Lower leg skin (tissue), 3 donors: Measurements from ENCODE around the gene ISLR.

Source experiments
- POLR2A ChIP-seq, 2 donors: fragments of 450-650 bp; IDR thresholded peaks; one replicate each; pipeline ENCODE4 v1.6.1; 2016 to 2017; ENCODE audit warnings: antibody characterized with exemption in 2 of 2, mild to moderate bottlenecking in 1 of 2, moderate library complexity in 1 of 2
- TF ChIP-seq, protein P1 (sequence below), 3 donors: fragments of 450-650 bp; IDR thresholded peaks; one replicate each; pipeline ENCODE4 v1.5.1; 2016; ENCODE audit warnings: antibody characterized with exemption in 3 of 3, mild to moderate bottlenecking in 3 of 3, moderate library complexity in 2 of 3

GRCh38 chr15:74179101-74179841 is 5.8 kb downstream of the ISLR start:
- TF ChIP-seq, protein P1, sequence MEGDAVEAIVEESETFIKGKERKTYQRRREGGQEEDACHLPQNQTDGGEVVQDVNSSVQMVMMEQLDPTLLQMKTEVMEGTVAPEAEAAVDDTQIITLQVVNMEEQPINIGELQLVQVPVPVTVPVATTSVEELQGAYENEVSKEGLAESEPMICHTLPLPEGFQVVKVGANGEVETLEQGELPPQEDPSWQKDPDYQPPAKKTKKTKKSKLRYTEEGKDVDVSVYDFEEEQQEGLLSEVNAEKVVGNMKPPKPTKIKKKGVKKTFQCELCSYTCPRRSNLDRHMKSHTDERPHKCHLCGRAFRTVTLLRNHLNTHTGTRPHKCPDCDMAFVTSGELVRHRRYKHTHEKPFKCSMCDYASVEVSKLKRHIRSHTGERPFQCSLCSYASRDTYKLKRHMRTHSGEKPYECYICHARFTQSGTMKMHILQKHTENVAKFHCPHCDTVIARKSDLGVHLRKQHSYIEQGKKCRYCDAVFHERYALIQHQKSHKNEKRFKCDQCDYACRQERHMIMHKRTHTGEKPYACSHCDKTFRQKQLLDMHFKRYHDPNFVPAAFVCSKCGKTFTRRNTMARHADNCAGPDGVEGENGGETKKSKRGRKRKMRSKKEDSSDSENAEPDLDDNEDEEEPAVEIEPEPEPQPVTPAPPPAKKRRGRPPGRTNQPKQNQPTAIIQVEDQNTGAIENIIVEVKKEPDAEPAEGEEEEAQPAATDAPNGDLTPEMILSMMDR (IDR thresholded peaks at IDR 0.05), result no peak
- no peak for TF ChIP-seq POLR2A (IDR thresholded peaks at IDR 0.05)
